HG02571 (cell line): ENCODE results near the gene EXOC4.

Experiments
- ATAC-seq: cut with Tn5 transposase; IDR thresholded peaks from one replicate; pipeline ENCODE4 v1.9.1; 2021; ENCODE audit warnings: mild to moderate bottlenecking, moderate library complexity; ENCODE audit not compliant: unreplicated experiment

The EXOC4 gene

DNA sequence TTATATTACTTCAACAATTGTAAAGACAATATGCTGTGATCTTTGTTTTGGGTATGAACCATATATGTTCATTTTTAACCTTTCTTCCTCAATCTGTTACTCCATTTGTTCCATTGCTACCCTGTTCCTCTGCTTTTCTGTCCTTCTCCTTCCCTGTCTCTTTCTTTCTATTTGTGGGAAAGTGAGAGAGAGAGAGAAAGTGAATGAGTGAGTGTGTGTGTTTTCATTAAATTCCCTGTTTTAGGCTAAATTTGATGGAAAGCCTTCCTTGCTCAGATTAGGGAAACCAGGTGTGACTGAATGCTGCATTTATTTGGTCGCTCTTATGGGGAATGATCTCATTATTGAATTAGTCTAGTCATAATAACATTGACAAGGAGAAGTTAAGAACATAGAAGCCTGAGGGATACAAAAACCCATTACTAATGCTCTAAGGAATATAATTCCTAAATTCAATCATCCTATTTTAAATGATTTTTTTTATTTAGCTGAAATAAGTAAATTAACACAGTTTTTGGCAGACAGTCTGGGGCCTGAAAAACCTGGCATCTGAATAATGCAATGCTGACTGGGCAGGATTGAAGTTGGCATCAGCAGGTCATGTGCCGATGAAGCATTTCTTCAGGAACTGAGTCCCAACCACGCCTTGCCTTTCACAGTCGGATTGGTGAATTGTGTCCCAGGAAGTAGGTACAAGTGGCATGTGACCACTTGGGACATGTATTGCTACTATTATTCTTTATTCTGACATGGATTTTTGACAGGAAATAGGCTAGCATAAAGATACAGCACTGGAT, 756.6 kb downstream of the EXOC4 start:
- ATAC-seq: no peak

DNA sequence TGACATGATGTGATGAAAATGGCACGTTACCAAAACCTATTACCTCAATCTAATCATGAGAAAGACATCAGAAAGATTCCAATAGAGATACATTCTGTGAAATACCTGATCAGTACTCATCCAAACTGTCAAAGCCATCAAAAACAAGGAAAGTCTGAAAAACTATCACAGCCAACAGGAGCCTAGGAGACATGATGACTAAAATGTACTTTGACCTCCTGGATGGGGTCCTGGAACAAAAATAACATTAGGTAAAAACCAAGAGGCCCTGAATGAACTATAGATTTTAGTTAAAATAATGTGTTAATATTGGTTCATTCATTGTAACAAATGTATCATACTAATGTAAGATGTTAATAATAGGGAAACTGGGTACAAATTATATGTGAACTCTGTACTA, 760.4 kb downstream of the EXOC4 start:
- no peak for ATAC-seq

DNA sequence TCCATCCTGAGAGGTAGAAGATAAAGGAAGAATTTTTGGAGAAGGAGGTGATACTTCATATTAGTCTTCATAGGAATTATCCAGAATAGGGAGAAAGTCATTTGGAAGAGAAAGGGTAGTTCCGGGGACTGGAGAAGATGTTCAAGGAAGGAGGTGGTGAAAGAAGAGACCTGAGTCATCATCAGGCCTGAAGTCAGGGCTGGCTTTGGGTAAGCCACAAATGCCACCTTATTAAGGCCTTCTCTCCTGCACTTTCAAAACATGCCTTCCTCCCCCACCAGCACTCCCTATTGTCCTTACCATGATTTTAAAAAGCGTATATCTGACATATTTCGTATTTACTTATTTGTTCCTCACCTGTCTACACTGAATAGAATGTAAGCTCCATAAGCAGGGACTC, 762.1 kb downstream of the EXOC4 start:
- no peak for ATAC-seq

DNA sequence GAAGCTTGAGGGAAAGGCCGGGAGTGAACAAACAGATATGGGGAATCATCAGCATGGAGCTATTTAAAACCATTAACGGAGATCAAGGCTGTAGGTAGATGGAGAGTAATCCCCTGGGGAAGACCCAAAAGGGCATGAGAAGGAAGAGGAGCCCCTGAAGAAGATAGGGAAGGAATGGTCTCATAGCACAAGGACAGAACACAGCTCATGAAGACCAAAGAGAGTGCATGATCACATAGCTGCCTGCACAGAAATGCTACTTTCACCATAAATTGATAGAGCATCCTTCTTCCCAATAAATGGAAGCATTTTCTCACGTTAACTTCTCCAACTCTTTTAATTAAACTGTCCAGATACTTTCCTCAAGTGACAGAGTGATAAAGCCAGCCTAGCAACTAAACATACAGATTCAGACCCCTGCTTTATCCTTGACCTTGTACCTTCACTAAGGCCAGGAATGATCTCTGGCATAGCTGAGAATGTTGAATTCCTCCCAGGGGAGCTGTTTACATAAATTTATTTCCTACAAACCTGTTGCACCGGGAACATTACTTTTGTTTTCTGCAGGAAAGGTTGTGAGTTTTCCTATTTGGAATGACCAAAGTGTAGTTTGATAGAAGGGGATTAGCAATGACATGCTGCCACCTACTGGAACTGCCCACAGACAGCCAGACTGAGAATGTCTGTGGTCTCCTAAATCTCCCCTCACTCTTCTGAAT, 763.5 kb downstream of the EXOC4 start:
- ATAC-seq: no peak

DNA sequence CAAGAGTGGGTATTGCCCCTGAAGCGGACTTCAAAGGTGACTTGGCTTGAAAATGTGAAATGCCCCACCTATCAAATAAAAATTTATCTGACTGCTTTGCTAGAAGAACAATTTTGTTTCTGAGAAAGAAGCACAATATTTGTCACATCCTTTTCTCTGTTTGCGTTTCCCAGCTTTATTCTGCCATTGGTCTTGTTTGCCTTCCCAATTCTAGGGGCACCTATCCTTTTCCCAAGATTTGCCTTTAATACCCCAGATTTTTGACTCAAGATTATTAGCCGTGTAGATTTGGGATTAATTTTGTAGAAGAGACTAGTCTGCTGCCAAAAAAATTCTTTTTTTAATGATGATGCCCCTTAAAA, 764.0 kb downstream of the EXOC4 start:
- no peak for ATAC-seq

DNA sequence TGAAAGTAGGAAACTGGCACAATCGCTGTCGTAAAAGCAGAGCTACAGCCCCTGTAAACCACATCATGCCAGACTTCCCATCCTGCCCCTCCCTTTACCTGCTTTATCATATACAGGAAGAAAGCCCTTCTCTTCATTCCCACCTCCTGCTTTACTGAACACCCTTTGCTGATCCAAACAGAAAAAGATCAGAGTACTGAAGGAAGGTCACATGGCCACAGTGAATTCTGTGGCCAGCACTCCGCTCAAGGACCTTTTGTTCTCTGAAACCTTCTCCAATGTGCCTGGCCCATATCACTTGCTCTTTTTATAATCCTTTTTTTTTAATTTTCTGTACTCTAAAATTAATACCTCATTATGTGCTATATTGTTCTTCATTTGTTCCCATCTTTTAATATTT, 765.4 kb downstream of the EXOC4 start:
- ATAC-seq: no peak

DNA sequence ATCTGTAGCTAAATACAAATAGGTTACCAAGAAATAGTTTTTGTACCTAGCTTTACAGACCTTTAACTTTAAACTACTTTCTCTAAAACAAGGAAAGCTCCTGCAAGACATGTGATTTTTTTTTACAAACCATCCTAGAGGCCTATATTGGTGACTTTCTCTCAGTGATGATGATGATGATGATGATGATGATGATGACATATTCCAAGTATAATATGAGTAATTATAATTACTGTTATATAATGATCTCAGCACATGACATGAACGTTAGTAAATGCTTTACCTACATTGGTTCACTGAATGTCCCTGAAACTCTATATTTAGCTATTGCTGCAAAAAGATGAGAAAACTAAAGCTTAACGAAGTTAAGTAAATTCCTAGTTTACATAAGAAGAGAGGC, 766.4 kb downstream of the EXOC4 start:
- no peak for ATAC-seq

DNA sequence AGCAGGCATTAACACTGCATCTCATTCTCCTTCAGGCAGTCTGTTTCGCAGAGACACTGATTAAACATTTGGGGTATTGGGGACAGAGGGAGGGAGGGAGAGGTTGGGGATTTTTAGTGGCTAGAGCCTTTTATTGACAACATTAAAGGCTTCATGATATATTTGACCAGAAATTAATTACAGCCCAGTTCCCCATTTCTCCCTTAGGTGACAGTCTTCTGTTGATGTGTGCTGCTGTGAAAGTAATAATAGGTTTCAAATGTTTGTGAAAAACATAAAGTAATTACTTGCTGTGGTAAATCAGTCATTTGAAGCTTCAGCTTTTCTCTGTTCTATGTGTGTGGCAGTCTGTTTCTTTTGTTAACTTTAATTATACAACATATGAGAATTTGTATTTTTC, 769.0 kb downstream of the EXOC4 start:
- ATAC-seq: no peak

DNA sequence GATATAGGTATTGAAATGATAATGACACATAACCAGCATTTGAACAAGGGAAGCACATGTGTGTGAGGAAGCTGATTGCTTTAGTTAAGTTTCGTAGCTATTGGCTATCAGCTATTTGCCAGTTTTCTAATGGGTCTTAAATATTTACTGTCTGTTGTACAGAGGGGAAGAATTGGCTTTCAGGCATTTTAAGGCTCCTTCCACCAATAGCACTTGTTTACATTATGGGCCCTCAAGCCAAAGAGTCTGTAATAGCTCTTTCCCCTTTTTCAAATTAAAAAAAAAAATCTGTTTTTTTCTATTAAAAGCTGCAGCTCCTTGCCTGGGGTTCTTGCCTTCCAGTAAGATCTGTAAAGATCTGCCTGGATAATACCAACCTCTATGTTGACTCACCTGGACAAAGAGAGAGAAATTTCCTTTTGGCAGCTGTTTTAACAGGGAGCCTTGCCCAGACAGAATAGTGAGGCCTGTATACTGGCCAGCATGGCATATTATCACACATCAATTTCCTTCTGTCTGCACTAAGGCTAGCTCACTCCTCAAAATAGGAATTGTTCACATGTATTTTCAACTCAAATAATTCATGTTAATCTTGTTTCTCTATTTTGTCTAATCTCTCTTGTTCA, 769.5 kb downstream of the EXOC4 start:
- ATAC-seq: no peak

DNA sequence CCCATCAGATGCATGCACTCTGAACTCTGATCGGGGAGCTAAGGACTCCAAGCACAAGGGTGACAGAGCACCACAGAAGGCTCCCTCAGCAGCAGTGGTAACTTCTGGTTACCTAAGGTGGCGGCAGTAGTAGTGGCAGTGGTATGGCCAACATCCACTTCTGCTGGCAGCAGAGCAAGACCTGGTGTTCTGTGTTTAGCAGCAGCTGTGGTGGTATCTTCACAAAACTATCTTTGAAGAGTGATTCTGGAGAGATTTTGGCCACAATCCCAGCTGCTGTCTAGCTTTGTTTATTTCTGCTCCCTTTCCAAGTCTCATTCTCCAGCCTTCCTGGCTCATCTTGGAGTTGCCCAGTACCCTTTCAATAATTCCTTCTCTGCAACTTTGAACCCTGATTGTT, 771.9 kb downstream of the EXOC4 start:
- no peak for ATAC-seq

DNA sequence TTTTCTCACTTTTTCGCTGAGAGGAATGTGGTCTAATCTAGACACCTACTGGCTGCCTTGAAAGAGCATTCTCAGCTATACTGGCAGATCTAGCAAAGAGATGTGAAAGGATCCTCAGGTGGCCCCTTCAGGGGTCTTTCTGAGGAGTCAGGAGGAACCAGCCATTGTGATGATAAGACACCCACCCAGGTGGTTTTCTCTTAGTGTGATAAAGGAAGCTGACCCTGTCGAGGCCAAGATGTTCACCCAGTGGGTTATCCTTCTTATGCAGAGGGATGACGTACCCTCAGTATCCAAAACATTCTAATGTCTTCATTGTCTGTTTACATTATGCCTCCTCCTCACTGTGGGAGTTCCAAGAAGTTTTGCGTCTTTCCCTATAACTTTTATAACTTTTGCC, 776.0 kb downstream of the EXOC4 start:
- ATAC-seq: no peak

DNA sequence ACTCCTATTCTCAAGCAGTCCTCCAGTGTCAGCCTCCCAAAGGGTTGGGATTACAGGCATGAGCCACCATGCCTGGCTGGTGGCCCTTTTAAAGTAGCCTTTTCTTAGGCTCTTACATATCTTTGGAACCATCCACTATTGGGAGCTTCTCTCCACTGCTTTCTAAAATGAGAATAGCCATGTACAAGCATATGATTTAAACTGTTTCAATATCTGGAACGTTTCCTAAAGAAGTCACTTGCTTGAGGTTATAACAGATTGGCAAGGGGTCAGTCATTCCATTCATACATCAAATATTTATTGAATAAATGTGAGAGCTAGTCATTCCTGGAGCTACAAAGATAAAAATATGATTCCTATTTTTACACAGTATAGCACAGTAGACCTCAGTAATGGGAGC, 776.9 kb downstream of the EXOC4 start:
- ATAC-seq: no peak

DNA sequence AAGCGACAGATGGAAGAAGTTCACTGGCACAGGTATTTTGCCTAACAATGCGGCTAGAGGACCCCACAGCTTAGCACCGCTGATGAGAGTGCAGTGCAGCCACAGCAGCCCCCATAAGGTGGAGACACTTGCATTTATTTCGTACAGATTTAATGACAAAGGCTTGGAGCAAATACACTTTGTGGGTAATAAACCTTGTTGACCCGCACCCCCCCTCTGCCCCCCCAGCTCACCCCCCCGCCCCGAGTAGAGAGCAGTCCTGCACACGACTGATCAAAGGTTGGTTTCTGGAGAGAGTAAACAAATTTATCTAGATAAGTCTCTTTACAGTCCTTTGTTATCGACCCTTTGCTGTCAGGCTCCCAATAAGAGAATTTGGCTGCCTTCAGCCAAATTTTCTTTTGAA, 777.6 kb downstream of the EXOC4 start:
- ATAC-seq: no peak

DNA sequence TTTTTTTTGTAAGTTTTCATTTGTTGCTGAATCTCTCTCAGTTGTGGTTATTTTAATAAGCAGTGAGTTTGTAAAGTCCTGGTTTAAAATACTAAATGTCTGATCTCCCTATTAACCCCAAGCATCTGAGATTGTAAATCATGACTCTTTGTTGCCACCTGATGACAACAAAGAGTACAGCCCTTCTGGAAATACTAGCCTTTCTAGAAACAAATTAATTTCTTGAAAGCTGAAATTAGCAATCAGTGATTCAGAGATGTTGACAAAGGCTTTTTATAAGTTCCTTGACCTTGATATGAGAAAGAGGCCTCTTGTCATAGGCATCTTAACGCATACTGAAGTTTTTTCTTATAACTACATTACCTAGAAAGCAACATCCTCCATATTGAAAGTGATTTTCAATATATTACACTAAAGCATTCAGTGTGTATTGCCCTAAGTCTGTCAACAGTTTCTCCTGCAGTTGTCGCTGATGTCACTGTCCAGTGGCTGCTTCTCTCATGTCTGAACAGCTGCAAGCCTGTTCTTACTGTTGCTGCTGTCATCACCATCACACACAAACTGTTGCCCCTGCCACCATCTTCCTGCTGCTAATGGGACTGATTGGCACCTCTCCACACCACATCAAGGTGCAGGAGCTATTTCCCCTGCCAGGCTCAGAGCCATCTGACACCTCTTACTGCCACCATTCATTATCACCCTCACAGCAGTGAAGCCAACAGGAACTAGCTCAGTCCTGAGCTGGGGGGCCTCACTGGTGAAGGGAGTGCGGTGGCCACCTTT, 779.1 kb downstream of the EXOC4 start:
- no peak for ATAC-seq

DNA sequence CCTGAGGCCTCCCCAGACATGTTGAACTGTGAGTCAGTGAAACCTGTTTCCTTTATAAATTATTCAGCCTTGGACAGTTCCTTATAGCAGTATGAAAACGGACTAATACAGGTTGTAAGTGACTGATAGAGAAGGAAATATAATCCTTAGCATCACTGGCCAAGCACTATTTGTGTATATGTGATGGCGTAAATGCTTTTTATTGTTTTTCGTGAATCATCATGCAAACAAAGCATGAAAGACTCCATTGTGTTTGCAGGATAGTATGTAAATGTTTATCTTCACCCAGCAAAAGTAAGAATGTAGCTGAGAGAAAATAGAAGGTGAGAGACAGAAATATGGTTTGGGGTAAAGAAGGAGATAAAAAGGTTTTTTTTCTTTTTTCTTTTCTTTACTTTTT, 781.8 kb downstream of the EXOC4 start:
- no peak for ATAC-seq

DNA sequence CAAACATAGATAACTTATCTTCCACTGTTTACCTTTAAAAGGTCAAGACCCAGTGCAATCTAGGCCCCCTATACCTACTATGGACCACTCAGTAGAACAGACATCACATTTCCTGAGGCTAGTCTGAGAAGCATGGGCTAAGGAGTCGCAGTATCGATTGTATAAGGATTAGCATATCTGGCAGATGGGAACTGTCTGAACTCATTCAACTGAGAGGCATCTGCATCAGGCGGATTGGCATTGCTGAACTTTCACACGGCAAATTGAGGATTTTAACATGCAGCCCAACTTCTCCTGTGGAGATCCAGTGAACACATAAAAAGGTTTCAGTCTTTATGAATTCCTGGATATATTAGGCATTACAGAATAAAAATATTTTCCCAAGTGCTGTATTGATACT, 785.1 kb downstream of the EXOC4 start:
- no peak for ATAC-seq

DNA sequence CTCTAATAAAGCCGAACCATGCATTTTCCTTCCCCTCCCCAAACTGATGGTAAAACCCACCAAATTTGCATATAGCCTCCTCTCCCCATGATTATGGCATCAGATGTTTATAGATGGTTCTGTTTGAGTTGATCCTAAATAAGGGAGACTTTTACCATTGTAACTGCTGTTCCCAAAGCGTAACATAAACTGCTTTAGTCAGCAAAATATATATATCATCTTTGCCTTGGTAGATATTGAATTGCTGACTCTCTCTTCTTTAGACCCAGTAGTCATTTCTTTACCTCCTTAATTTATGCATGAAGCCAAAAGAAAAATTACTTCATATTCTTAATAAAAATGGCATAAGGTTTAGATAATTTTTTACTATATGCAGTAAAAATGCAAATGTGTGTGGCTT, 788.1 kb downstream of the EXOC4 start:
- no peak for ATAC-seq

DNA sequence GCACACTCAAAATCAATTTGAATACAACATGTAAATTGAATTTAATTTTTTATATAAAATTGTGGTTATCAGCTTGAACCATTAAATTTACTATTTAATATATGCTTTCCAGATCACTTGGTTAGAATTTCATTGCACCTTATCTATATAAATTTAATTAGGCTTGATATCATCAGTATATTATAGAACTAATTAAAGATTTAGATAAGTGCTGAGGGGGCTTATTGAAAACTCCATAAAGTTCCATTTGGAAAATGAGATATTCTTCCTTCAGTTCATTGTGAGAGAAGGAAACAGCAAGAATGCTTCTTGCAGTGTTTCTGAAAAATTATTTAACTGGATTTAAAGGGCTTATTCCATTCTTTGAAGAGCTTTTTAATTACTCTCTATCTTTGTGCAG, 788.6 kb downstream of the EXOC4 start:
- ATAC-seq: no peak

DNA sequence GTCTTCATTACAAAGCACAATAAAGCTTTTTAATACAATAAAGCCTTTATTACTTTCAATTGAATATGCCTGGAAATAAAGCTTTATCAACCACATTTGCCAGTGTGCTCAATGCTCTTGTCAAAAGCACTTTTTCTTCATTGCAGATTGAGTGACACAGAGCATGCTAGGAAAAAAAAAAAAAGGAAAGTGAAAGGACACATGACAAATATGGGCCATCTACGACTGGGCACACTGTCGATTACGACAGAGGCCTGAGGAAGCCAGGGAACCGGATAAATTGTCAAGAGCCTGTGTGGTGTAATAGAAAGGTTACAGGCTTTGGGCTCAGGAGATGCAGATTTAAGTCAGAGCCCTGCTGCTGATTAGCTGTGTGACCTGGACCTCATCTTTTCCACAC, 789.4 kb downstream of the EXOC4 start:
- no peak for ATAC-seq

DNA sequence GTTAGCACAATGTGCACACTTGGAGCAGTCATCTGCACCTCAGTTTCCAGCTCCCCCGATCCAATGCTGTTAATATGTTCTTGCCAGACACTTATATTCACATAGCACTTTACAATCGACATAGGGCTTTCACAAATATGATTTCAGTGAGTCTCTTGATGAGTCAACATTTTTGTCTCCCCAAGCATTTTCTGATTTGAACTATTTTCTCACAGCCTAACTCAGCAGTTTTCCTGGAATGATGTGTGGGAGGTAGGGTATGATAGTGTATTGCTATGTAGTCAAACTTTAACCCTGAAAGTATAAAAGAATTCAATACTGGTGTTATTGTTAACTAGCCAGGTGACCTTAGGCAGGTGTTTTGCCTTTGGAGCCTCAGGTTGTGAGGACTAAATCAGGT, 791.8 kb downstream of the EXOC4 start:
- ATAC-seq: no peak

DNA sequence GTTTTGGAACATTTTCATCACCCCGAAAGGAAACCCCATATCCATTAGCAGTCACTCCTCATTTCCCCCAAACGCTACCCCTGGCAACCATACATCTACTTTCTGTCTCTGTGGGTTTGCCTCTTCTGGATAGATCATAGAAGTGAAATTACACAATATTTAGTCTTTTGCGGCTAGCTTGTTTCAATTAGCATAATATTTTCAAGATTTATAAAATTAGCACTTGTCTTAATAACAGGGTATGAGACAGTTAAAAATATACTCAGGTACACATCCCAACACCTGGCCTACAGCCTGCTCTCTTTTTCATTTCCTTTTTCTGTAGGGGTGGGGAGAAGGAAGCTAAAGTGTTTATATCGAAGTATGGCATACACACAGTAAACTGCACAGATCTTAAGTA, 792.8 kb downstream of the EXOC4 start:
- no peak for ATAC-seq
